PC-3 (cell line): ENCODE data around the gene RPP21.

Experiments used
- EZH2 ChIP-seq: fragments of 300-600 bp; sonication (generic); IDR thresholded peaks from one replicate; pipeline ENCODE4 v1.6.1; 2017; ENCODE audit warnings: antibody characterized with exemption, mild to moderate bottlenecking, low read length; ENCODE audit not compliant: unreplicated experiment
- EZH2phosphoT487 ChIP-seq: fragments of 300-600 bp; sonication (generic); IDR thresholded peaks from 2 replicates; pipeline ENCODE4 v1.6.1; 2018; ENCODE audit warnings: mild to moderate bottlenecking, antibody characterized with exemption, low read length, borderline replicate concordance
- TF ChIP-seq, protein P1 (sequence below): fragments of 300-600 bp; sonication (generic); conservative IDR thresholded peaks from 2 replicates; pipeline ENCODE4 v1.5.1; 2017; ENCODE audit warnings: antibody characterized with exemption, low read depth, mild to moderate bottlenecking, low read length

GRCh38 chr6:30349421-30350177, 4.6 kb downstream of the RPP21 start:
- TF ChIP-seq, protein P1, sequence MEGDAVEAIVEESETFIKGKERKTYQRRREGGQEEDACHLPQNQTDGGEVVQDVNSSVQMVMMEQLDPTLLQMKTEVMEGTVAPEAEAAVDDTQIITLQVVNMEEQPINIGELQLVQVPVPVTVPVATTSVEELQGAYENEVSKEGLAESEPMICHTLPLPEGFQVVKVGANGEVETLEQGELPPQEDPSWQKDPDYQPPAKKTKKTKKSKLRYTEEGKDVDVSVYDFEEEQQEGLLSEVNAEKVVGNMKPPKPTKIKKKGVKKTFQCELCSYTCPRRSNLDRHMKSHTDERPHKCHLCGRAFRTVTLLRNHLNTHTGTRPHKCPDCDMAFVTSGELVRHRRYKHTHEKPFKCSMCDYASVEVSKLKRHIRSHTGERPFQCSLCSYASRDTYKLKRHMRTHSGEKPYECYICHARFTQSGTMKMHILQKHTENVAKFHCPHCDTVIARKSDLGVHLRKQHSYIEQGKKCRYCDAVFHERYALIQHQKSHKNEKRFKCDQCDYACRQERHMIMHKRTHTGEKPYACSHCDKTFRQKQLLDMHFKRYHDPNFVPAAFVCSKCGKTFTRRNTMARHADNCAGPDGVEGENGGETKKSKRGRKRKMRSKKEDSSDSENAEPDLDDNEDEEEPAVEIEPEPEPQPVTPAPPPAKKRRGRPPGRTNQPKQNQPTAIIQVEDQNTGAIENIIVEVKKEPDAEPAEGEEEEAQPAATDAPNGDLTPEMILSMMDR, result peak; percentile 39
- no peak for TF ChIP-seq EZH2phosphoT487
- no peak for TF ChIP-seq EZH2
